Panc1 (cell line): ENCODE data around the gene BORCS8.

ENCODE experiments used
- POLR2AphosphoS5 ChIP-seq: IDR thresholded peaks from 2 replicates; pipeline ENCODE4 v1.6.1; 2012; ENCODE audit warnings: mild to moderate bottlenecking, low read depth, low read length, moderate library complexity
- SIN3A ChIP-seq: IDR thresholded peaks from 2 replicates; pipeline ENCODE4 v1.6.1; 2012; ENCODE audit warnings: low read depth, mild to moderate bottlenecking, low read length, moderate library complexity, borderline replicate concordance; ENCODE audit not compliant: insufficient read depth
- TF ChIP-seq, protein P1 (sequence below): fragments of 450-650 bp; IDR thresholded peaks from 2 replicates; pipeline ENCODE4 v1.5.1; 2017; ENCODE audit warnings: mild to moderate bottlenecking
- TF ChIP-seq, protein P2 (sequence below), 2 experiments: IDR thresholded peaks; 2 replicates each; pipeline ENCODE4 v1.6.1; 2011 to 2012; ENCODE audit warnings: low read depth in 2 of 2, control low read depth in 1 of 2, low read length in 1 of 2, mild to moderate bottlenecking in 1 of 2, moderate library complexity in 1 of 2; ENCODE audit not compliant: insufficient read depth in 1 of 2

DNA sequence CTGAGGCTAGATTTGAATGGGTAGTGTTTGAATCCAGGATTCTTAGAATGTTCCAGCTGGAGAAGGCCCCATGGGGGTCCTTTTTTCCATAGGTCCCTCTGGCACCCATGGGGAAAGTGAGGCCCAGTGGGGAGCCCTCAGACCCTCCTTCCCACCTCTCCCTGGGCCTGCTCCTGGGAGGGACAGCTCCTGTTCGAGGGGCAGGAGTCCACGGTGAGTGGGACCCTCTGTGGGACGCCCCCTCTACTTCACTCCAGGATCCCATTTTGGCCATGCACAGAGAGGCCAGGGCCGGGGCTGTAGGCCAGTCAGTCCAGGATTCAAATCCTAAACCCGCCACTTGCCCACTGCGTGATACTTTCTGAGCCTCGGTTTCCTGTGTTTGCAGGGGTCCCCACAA is 29.5 kb downstream of the BORCS8 start:
- no peak for TF ChIP-seq POLR2AphosphoS5
- TF ChIP-seq, protein P1, sequence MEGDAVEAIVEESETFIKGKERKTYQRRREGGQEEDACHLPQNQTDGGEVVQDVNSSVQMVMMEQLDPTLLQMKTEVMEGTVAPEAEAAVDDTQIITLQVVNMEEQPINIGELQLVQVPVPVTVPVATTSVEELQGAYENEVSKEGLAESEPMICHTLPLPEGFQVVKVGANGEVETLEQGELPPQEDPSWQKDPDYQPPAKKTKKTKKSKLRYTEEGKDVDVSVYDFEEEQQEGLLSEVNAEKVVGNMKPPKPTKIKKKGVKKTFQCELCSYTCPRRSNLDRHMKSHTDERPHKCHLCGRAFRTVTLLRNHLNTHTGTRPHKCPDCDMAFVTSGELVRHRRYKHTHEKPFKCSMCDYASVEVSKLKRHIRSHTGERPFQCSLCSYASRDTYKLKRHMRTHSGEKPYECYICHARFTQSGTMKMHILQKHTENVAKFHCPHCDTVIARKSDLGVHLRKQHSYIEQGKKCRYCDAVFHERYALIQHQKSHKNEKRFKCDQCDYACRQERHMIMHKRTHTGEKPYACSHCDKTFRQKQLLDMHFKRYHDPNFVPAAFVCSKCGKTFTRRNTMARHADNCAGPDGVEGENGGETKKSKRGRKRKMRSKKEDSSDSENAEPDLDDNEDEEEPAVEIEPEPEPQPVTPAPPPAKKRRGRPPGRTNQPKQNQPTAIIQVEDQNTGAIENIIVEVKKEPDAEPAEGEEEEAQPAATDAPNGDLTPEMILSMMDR, result no peak
- TF ChIP-seq, protein P2, sequence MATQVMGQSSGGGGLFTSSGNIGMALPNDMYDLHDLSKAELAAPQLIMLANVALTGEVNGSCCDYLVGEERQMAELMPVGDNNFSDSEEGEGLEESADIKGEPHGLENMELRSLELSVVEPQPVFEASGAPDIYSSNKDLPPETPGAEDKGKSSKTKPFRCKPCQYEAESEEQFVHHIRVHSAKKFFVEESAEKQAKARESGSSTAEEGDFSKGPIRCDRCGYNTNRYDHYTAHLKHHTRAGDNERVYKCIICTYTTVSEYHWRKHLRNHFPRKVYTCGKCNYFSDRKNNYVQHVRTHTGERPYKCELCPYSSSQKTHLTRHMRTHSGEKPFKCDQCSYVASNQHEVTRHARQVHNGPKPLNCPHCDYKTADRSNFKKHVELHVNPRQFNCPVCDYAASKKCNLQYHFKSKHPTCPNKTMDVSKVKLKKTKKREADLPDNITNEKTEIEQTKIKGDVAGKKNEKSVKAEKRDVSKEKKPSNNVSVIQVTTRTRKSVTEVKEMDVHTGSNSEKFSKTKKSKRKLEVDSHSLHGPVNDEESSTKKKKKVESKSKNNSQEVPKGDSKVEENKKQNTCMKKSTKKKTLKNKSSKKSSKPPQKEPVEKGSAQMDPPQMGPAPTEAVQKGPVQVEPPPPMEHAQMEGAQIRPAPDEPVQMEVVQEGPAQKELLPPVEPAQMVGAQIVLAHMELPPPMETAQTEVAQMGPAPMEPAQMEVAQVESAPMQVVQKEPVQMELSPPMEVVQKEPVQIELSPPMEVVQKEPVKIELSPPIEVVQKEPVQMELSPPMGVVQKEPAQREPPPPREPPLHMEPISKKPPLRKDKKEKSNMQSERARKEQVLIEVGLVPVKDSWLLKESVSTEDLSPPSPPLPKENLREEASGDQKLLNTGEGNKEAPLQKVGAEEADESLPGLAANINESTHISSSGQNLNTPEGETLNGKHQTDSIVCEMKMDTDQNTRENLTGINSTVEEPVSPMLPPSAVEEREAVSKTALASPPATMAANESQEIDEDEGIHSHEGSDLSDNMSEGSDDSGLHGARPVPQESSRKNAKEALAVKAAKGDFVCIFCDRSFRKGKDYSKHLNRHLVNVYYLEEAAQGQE (IDR thresholded peaks at IDR 0.05; ENCODE audit: insufficient read depth in 1 of 2, low read depth in 2 of 2, low read length in 1 of 2), result no peak
- no peak for TF ChIP-seq SIN3A
